ENCODE results near the gene RYR2.
"Not testable (repeated sequence)": the region's sequence is repeated elsewhere in the genome, so short reads cannot be mapped to it uniquely, and the experiment has no call there.

The RYR2 gene

DNA sequence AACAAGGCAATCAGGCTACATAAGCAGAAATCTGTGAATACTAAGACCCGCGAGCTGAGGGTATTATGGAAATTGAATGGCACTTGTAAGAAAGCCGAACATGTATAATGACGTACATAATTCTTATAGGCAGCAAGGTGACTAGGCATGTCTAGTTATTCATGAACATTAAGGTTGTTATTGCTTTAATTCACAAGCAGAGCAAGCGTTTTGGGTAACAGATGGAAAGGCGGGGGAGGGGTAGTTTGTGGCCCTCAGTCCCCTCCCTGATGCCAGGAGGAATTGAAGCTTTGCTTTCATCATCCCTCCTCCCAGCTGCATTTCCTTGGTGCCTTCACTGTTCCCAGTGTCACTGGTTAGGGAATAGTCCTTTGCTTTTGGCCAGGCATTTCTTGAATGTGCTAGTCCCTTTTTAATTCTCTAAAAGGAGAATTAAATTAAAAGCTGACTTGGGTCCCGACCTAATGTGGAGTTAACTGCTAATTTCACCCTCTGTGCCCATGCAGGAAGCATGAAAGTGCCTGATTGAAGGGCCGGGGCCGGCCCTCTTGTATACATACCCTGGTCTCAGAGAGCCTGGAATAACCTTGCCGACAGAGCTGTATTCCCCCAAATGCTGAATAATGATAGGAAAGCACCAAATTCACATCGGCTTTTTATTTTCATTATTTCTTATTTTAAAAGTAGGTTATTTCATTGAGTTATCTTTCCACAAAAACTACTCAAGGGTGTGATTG is 42.5 kb downstream of the RYR2 start:
- no peak for DNase-seq (ENCODE audit: low spot score)

DNA sequence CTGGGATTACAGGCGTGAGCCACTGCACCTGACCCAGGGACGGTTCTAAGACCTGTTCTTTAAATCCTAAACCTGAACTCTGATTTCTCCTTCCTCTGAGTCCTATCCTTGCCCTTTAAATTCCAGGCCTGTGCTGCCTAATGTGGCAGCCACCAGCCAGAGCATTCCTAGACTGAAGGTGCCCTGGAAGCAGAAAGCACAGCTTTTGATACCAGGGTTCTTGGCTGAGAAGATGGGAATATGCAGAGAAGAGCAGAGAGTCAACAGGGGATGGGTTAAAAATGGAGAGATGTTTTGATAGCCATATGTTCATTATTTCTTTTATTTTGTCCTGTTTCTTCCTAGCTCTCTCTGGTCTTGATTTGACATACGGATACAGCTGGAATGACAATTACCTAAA is 49.7 kb downstream of the RYR2 start:
- no peak for DNase-seq (ENCODE audit: low spot score)

DNA sequence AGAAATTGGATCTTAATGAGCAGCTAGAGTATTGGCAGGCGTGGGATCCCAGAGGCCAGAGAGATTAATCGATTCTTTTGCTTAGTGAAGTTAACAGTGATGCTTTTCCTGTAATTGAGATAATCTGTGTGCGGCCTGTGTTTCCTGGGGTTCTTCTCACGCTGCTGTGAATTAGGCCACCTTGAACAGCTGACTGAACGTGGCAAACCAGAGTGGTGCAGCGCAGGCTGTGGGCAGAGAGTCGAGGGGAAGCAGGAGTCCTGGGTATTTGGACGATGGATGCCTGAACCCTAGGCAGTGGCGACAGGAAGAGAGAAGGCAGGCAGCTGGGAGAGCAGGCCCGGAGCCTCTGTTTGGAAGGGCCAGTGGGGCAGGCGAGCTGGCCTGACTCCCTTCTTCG is 51.7 kb downstream of the RYR2 start:
- DNase-seq (ENCODE audit: low spot score): no peak

DNA sequence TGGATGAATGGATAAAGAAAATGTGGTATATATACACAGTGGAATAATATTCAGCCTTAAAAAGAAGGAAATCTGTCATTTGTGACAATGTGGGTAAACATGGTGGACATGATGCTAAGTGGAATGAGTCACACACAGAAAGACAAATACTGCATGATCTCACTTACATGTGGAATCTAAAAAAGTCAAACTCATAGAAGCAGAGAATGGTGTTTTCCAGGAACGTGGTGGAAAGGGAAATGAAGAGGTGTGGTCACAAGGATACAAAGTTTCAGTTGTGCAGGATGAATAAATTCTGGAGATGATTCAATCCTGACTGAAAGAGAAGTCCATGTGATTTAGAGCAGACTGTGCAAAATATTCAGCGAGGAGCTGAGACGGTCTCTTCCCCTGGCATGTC is 56.6 kb downstream of the RYR2 start:
- no peak for DNase-seq (ENCODE audit: low spot score)

DNA sequence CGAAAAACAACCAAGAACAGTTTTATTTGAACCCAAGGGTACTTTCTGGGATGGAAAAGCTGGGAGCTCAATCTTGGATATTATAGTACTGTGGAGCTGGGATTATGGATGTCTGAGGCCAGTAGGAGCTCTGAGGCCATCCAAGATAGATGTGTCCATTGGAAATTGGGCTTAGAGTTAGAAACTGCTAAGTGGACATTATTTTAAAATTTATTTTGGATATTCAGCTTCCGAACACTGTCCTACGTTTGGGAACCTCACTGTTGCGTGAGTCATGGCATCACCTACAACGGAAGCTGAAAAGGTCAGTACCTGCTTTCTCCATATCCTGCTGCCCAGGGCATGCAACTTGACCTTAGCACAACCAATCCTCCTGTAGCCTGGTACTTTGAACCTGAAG is 61.0 kb downstream of the RYR2 start:
- DNase-seq (ENCODE audit: low spot score): no peak

DNA sequence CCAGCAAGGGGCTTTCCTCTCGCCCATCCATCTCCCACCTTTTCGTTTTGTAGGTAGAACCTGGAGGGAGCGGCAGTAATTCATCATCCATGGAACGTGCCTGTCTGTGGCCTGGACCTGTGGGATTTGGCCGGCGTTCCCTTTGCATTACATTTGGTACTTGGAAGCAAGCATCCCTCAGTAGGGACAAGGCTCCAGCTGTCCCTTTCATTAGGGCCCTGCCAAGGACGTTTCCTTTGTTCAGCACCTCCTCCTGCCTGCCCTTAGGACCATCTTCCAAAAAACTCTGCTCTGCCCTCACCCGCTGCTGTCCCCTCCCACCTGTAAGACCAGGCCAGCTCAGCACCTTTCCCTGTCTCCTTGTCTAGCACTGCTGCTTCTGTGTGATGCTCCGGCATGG is 62.1 kb downstream of the RYR2 start:
- DNase-seq (ENCODE audit: low spot score): no peak

DNA sequence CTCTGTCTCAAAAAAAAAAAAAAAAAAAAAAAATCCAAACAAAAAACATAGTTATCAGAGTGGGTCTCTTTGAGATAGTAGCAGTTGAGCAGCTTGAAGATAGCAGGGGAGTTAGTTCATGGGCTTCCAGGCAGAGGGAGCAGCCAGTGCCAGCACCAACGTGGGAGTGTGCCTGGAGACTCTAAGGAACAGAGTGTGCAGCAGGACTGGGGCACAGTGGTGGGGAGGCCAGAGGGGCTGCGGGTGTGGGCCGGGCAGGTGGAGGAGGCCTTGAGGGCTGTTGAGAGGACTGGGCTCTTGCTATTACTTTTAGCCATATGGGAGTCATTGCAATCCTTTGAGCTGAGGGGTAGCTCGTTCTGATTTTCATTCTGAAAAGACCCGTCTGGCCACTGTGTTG is 63.8 kb downstream of the RYR2 start:
- DNase-seq (ENCODE audit: low spot score): no peak

DNA sequence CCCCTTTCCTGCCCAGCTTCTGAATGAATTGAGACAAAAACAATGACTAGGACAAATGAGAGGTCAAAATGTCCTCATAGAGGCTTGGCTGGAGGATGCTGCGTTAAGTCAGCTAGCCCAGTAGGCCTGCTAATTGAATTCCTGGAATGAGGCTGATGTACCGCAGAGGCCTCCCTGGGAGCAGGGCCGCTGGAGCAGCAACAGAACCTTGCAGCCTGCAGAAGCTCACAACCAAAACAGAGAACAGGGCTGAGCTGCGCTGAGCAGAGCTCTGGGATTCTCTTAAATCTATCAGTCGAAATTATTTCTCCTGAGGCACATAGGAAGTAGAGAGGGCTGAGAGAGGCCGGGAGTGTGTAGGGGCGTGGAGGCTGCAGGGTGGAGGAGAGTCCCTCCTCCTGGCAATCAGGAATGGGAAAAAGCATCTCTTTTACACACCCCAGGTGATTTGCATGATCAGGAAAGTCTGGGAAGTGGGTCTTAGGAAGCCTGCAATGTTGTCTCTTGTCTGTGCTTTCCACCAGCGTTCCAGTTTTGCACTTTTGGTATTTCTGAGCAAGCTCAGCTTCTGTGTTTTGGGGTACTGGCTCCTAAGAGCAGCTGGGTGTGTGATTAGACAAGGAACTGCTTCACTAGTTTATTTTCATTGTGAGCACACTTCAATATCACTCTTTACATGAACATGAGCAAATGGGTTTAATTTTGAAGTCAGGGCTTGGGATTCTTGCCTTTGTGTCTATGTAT is 66.5 kb downstream of the RYR2 start:
- DNase-seq (ENCODE audit: low spot score): no peak

DNA sequence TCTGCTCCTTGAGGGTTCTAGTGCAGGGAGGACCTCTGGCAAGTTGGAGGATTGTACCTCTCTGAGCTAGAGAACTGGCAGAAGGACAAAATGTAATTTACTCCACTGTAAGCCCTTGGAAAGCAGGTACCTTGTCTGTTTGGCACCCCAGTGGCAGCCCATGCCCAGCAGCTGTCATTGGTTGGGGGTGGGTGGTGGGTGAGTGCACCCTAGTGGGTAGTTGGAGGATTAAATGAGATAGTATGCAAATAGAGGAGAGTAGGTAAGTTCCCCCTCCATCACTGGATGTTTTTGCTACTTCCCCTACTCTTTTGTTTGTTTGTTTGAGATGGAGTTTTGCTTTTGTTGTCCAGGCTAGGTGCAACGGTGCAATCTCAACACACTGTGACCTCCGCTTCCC is 69.8 kb downstream of the RYR2 start:
- DNase-seq (ENCODE audit: low spot score): no peak

DNA sequence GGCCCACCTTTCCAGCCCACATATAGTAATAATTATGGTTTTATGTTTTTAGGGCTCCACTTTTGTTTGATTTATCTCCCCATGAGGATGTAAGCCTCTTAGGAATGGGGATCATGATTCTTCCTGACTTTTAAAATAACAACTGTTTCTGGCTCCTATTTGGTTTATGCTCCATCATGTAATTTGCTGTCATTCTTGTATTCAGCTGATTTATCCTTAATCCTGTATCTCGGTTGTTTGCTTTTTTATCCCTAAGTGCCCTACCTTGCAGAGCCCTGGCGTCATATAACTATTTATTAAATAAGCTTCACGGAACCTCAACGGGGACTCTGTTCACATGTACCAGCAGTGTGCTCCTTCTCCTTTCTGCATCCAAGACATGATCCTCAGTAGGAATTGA is 70.7 kb downstream of the RYR2 start:
- DNase-seq (ENCODE audit: low spot score): no peak

DNA sequence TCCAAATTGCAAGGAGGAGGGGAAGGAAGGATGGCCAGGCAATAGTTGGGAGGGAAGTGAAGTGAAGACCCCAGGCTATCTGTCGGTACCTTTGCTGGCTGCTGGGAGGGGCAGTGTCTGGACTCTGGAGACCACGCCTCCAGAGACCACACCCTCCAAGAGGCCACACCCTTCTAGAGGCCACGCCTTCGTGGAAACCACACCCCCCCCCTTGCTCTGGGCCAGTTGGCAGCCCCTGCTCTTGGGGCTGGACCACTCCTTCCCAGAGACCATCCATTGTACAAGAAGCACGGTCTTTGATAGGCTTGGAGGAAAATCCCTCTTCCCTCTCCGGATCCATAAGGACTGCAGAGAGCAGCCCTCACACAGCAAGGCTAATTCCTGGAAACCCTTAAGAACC is 73.1 kb downstream of the RYR2 start:
- no peak for DNase-seq (ENCODE audit: low spot score)

DNA sequence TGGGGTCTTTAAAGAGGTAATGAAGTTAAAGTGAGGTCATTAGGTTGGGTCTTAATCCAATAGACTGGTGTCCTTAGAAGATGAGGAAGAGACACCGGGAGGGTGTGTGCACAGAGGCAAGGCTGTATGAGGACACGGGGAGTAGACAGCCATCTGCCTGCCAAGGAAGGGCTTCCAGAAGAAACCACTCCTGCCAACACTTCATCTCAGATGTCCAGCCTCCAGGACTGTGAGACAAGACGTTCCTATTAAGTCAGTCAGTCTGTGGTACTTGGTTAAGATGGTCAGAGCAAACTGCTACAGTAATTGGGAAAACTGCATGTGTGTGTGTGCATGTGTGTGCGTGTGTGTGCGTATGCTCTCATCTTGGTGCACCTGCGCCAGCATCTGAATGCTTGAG is 77.1 kb downstream of the RYR2 start:
- DNase-seq (ENCODE audit: low spot score): no peak

DNA sequence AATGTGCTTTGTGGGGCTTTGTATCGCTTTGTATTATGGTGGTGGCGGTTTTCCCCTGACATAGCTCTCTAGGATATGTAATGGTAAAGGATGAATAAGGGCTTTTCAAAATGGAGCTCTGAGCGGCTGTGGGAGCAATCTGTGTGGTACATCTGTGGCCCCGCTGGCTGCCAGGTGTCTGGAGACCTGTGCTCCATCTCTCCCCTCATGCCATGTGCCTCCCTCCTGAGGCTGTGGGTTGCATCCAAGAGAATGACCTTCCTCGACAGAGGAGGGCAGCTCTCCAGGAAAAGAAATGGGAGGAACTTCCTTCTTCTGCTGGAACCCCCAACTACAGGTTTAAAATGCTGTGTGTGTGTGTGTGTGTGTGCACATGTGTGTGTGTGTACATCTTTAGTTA is 78.7 kb downstream of the RYR2 start:
- no peak for DNase-seq (ENCODE audit: low spot score)

DNA sequence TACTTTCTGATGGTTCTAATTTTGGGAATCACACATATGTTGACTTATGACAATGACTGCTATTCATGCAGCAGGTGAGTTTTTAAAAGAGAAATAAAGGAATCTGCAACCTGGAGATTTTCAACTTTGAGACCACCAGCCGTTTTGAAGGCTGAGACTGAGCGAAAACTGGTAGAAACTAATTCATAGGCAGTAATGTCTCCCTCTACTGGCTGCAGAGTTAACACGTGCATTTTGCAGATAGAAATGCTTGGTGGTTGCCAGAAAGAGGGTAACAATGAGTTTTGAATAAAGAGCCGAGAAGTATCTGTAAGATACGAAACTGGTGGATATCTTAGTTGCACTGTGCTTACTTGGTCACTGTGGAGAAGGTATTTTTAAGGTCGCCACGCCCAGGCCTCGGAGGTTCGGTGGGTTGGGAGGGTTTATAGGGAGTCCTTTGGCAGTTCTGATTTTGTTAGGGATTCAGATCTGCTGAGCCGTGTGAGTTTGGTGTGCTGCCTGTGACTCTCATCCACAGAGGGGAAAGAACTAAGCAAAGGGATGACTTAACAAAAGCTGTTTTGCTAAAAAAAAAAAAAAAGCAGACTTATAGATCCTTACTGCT is 83.0 kb downstream of the RYR2 start:
- no peak for DNase-seq (ENCODE audit: low spot score)

DNA sequence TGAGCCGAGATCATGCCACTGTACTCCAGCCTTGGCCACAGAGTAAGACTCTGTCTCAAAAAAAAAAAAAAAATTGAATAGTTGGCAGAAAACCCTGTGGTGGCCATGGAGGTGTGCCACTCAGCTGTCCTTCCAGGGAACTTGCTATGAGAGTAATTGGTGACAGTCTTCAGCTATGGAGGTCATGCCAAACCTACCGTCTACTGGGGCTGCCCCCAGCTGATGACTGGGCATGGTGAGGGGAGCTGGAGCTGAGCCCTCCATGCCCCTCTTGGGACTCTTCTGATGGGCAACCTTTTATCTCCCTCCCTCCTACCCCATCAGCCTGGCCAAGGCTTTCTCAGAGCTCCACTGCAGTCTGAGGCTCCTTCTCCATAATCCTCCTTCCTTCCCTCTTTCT is 84.2 kb downstream of the RYR2 start:
- no peak for DNase-seq (ENCODE audit: low spot score)

DNA sequence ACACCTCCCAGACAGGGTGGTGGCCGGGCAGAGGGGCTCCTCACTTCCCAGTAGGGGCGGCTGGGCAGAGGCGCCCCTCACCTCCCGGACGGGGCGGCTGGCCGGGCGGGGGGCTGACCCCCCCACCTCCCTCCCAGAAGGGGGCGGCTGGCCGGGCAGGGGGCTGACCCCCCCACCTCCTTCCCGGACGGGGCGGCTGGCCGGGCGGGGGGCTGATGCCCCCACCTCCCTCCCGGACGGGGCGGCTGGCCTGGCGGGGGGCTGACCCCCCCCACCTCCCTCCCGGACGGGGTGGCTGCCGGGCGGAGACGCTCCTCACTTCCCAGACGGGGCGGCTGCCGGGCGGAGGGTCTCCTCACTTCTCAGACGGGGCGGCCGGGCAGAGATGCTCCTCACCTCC is 85.3 kb downstream of the RYR2 start:
- DNase-seq (ENCODE audit: low spot score): not testable (repeated sequence)

DNA sequence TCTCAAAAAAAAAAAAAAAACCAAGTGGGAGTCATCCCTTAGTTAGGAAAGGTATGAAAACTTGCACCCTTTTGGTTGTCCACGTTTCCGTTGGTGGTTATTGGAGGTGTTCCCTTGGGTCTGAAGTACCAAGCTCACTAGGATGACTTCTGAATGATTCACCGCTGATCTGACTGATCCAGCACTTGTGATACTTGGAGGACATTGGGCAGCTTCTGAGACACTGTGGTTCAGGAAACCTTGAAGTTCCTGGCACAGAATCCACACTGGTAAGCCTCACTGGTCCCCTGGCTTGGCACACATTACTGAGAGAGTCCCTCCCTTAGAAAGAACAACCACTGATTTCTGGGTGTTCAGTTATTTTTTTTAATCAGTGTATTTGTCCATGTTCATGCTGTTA is 91.9 kb downstream of the RYR2 start:
- no peak for DNase-seq (ENCODE audit: low spot score)

DNA sequence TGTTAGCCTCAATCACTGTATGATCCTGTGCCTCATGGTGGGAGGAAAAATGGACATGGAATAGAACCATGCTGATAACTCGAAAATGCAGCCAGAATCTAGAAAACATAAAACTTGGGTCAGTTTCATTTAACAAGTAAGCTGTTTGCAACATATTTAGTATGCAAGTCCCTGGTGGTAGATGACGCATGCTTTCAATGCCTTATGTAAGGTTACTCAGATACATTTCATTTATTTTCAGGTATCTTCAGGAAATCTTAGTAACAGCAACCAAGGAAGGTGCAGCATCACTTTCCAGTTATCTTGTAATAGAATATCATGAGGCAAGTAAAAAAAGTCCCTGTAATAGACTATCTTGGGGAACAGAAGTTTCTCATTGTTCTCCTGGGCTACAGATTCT is 92.9 kb downstream of the RYR2 start:
- DNase-seq (ENCODE audit: low spot score): no peak

DNA sequence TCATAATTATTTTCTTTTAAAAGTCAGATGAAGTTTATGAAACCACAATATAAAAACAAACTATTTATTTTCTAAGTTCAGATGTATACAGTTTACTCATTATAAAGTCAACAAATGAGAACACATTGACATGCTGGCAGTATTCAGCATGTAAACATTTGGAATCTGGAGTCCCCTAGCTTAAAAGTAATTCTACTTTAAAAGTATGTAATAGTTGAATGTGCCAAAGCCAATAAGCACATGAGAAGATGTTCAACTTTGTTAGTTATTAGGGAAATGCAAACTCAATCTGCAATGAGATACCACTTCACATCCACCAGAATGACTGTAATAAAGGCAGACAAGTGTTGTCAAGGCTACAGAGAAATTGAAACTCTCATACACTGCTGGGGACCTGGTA is 96.6 kb downstream of the RYR2 start:
- no peak for DNase-seq (ENCODE audit: low spot score)

DNA sequence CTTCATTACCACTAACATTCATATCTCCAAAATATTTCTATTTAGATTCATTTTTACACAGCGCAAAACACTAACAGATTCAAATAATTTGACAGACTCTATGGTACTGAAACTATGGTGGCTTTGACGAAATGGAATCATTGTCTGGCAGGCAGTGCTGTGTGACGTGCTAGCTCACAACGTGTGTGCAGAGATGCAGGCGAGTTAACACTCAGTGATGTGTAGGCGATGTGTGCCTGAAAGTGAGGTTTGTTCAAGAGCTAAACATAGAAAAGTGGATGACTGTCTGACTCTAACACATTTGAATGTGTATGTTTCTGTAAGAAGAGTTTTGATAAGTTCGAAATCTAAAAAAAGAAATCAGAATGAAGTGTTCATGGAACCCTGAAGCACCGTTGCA is 97.7 kb downstream of the RYR2 start:
- no peak for DNase-seq (ENCODE audit: low spot score)

DNA sequence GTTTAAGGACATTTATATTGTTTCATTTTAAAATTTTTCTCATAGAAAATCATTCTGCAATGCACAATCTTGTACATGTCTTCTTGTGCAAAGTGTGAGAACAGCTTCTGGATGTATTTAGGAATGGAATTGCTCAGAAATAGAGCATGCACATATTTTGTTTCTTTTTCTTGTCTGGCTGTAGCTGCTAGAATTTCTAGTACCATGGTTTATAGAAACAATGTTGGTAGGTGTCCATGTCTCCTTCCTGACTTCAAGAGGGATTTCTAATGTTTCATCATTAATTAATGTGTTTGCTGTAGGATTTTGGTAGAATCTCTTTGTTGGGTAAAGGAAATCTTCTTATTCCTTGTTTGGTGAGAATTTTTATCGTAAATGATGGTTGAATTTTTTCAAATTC is 99.0 kb downstream of the RYR2 start:
- no peak for DNase-seq (ENCODE audit: low spot score)

DNA sequence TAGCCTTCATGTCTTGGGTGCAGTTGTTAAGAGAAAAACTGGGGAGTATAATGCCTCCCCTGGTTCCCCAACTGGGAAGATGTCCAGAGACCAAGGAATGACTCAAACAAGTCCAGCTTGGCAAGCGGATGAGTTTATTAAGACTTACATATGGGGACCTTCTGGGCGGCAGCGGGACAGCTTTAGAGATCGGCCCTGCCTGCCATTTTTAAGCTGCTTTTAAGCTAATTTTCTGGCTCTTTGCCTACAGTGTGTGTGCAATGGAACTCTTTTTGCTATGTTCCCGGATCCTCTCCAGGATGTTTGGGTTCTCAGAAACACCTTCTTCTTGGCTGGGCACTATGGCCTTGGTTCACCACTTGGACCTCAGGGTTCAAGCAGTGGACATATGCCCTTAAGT is 99.5 kb downstream of the RYR2 start:
- DNase-seq (ENCODE audit: low spot score): no peak

DNA sequence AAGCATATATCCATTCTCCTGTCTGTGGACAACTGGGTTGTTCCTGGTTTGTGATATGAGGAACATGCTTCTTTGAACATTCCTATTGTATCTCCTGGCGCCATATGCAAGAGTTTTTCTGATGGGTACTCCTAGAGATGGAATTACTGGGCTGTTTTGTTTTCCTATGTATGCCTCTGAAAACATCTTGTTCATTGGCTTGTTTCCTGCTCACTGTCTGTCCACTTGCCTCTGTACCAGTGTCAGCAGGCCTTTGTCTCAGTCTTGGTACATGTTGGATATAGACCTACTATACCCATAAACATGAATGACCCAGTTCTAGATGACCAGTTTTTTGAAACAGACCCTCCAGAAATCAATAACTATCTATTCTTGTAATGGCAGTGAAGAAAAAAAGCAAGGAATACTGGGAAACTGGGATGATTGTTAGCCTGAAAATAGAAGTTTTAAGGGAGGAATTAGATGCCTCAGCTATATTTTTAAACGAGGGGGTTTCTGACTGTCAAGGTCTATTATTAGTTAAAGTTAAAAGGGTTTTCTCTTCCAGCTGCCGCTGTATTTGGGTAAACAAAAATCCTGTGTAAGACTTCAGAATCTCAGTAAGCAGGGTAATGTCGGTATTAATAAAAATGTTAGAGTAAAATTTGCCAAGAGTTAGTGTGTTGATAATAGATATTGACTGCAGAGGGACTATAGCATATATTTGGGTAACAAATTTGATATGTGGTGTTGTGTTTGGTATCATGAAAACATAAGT is 103.6 kb downstream of the RYR2 start:
- DNase-seq (ENCODE audit: low spot score): no peak
